BLaER1 (cell line): ENCODE measurements around the gene CYP27A1.

Source experiments
- H3K27ac ChIP-seq: shearing (Covaris generic); formaldehyde crosslinking; 2 replicates; pipeline ENCODE4 v1.8.1; 2022
- H3K27me3 ChIP-seq: shearing (Covaris generic); formaldehyde crosslinking; 2 replicates; pipeline ENCODE4 v1.8.1; 2022
- H3K36me3 ChIP-seq: shearing (Covaris generic); formaldehyde crosslinking; 2 replicates; pipeline ENCODE4 v1.8.1; 2022
- H3K4me1 ChIP-seq: shearing (Covaris generic); formaldehyde crosslinking; 2 replicates; pipeline ENCODE4 v1.8.1; 2022
- H3K4me2 ChIP-seq: shearing (Covaris generic); formaldehyde crosslinking; 2 replicates; pipeline ENCODE4 v1.8.1; 2022
- H3K4me3 ChIP-seq: shearing (Covaris generic); formaldehyde crosslinking; 2 replicates; pipeline ENCODE4 v1.8.1; 2022
- H3K9ac ChIP-seq: shearing (Covaris generic); formaldehyde crosslinking; 2 replicates; pipeline ENCODE4 v1.8.1; 2022
- H3K9me3 ChIP-seq: shearing (Covaris generic); formaldehyde crosslinking; 2 replicates; pipeline ENCODE4 v1.8.1; 2022
- H4K20me1 ChIP-seq: shearing (Covaris generic); formaldehyde crosslinking; 2 replicates; pipeline ENCODE4 v1.8.1; 2022
- Cebpa-rat ChIP-seq: shearing (Covaris generic); IDR thresholded peaks from 2 replicates; pipeline ENCODE4 v1.8.1; 2022

Gene CYP27A1

DNA sequence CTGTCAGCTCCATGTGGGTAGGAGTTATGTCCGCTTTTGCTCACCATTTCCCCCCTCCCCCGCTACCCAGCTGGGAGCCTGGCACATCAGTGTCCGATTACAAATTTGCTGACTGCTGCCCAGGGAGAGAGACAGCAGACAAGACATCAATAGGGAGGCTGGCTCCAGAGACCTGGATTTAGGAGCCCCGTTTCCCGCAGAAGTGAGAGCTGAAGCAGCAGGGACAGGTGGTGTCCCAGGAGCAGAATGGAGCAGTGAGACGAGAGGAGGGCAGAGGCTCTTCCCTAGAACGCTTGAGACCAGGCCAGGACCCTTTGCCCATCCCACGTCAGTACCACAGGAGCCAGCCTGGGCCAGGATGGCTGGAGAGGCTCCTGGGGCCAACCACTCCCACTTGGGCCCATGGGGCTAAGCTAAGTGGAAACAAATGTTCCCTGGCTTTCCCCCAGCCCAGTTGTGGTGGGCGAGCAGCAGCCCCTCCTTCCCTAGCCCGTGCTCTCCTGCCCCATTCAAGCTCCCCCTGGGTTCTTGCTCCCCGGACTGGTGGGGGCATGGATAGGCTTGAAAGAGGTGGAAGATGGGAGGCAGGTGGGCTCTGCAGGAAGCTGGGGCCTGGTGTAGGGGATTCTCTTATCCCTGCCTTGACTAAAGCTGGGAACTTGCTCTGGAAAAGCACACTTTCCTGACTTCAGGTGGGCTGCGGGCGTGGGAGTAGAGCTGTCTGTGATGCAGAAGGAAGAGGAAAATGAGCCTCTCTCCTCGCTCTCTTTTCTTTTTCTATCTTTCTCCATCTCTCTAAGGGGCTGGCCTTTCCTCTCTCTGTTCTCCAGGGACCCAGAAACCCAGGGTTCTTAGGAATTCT, 73.6 kb downstream of the CYP27A1 start:
- no peaks in the 10 kb centered on the region for H3K9me3 ChIP-seq
- H3K27me3 ChIP-seq, result peaks cover 89% of the 10 kb centered on the region
- H3K9ac ChIP-seq, result no peak overlapping the region
- H3K36me3 ChIP-seq, result no peaks in the 10 kb centered on the region
- no peak overlapping the region for H3K4me2 ChIP-seq
- peaks cover 72% of the 10 kb centered on the region for H4K20me1 ChIP-seq
- H3K27ac ChIP-seq, result no peak overlapping the region
- no peak overlapping the region for H3K4me3 ChIP-seq
- H3K4me1 ChIP-seq, result peaks cover 9% of the 10 kb centered on the region; the same call in 1 of the 2 replicates
- no peak for TF ChIP-seq Cebpa-rat

DNA sequence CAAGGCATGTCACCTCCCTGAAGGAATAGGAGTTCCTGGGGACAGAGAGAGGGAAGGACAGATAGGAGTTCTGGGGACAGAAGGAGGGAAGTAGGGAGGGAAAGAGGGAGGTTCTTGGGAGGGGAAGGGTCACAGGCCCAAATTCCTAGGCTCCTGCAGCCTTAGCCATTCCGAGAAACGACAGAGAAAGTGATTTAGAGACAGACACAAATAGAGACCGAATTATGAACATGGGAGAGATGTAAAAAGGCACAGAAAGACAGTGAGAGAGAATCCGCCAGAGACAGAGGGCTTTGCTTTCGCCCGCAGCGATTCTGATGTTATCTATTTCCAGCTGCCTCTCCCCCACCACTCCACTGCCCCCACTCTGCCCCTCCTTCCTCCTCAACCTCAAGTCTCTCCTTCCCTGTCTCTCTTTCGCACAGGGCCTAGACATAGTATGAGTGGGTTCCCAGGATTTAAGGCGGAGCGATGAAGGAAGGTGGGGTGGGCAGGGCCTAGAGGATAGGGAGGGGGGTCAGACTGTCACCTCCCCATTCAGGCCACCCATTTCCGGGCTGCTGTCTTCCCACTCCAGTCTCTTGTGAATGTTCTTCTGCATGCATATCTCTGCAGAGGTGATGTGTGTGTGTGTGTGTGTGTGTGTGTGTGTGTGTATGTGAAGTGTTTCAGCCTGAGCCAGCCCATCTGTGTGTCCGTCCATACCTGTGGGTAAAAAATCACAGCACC, 74.4 kb downstream of the CYP27A1 start:
- H3K9ac ChIP-seq, result no peak overlapping the region
- no peak overlapping the region for H3K27ac ChIP-seq
- no peaks in the 10 kb centered on the region for H3K36me3 ChIP-seq
- peaks cover 15% of the 10 kb centered on the region; the same call in 1 of the 2 replicates for H3K4me1 ChIP-seq
- H3K4me3 ChIP-seq, result no peak overlapping the region
- no peak overlapping the region for H3K4me2 ChIP-seq
- H3K27me3 ChIP-seq, result peaks cover 97% of the 10 kb centered on the region
- no peaks in the 10 kb centered on the region for H3K9me3 ChIP-seq
- H4K20me1 ChIP-seq, result peaks cover 76% of the 10 kb centered on the region
- no peak for TF ChIP-seq Cebpa-rat

- Histone ChIP-seq H3K27me3 (peaks cover 100% of the 10 kb centered on the region), H3K9me3 (no peaks in the 10 kb centered on the region), H3K4me3 (no peak overlapping the region), H3K4me2 (no peak overlapping the region), H3K27ac (no peak overlapping the region), H3K9ac (no peak overlapping the region), H3K36me3 (no peaks in the 10 kb centered on the region), H3K4me1 (peaks cover 15% of the 10 kb centered on the region; the same call in 1 of the 2 replicates), H4K20me1 (peaks cover 81% of the 10 kb centered on the region)
- no peak for TF ChIP-seq Cebpa-rat
Measured at GRCh38 chr2:218856896-218857243, 74.9 kb downstream of the CYP27A1 start.

- no peak for TF ChIP-seq Cebpa-rat
- no peaks in the 10 kb centered on the region for H3K36me3 ChIP-seq
- no peak overlapping the region for H3K4me2 ChIP-seq
- H3K27me3 ChIP-seq, result peaks cover 100% of the 10 kb centered on the region
- peaks cover 79% of the 10 kb centered on the region for H4K20me1 ChIP-seq
- H3K9me3 ChIP-seq, result no peaks in the 10 kb centered on the region
- no peak overlapping the region for H3K4me3 ChIP-seq
- H3K27ac ChIP-seq, result no peak overlapping the region
- H3K4me1 ChIP-seq, result peaks cover 15% of the 10 kb centered on the region; the same call in 1 of the 2 replicates
- H3K9ac ChIP-seq, result no peak overlapping the region
Measured at GRCh38 chr2:218857371-218858137, 75.6 kb downstream of the CYP27A1 start.

DNA sequence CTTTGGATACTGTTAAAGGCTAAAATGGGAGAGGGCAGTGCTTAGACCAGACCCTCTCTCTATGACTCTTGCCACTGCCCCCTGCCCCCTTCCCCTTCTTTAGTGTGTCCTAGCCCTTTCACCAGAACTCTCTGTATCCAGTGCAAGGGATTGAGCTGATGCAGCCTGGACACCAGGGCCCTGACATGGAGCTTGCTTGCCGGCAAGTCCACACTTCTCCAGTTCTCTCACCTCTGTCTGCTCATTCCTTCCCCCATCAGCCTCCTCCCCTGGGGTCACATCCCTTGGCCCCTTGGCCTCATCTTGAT, 76.1 kb downstream of the CYP27A1 start:
- TF ChIP-seq Cebpa-rat, result no peak
- peaks cover 80% of the 10 kb centered on the region for H4K20me1 ChIP-seq
- peaks cover 100% of the 10 kb centered on the region for H3K27me3 ChIP-seq
- no peak overlapping the region for H3K27ac ChIP-seq
- H3K4me2 ChIP-seq, result no peak overlapping the region
- no peaks in the 10 kb centered on the region for H3K36me3 ChIP-seq
- no peak overlapping the region for H3K9ac ChIP-seq
- H3K4me3 ChIP-seq, result no peak overlapping the region
- no peaks in the 10 kb centered on the region for H3K9me3 ChIP-seq
- H3K4me1 ChIP-seq, result peaks cover 15% of the 10 kb centered on the region; the same call in 1 of the 2 replicates

DNA sequence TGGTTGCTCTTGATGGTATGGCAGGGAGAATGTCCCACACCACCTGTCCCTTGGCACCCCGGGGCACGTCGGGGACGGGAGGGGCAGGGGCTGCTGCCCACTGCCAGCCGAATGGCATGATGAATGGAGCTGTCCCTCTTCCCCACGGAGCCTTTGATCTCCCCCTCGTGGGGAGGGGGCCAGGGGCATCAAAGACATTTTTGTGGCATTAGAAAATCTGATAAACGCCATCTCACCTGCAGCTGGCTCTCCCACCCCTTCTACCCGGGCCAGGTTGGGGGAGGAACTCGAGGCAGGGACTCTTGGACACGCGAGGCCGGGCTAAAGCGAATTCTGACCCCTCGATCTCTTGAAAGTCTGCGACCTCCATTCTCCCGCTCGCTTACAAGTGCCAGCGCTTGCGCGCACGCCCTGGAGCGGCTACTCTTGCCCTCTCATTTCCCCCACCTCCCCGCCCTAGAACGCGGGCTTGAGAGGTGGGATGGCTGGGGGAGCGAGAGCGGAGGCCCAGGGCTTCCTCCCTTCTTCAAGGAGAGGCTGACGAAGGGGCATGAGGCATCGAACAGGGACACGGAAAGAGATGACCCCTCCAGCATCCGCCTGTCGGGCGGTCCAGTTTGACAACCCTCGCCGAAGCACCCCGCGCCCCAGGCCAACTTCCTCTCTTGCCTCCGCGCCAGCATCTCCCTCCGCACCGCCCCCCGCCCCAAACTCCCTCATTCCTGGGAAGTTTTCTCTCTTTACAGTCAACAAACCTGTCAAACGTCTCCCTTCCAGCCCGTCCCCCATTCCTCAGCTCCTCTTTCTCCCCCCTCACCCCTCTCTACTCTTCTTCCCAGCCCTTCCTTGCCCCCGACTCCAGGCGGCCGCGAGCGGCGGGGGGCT, 77.0 kb downstream of the CYP27A1 start:
- H3K4me3 ChIP-seq, result peak overlapping the region; percentile 44; the same call in 1 of the 2 replicates
- no peak overlapping the region for H3K27ac ChIP-seq
- peaks cover 15% of the 10 kb centered on the region; the same call in 1 of the 2 replicates for H3K4me1 ChIP-seq
- TF ChIP-seq Cebpa-rat, result no peak
- H4K20me1 ChIP-seq, result peaks cover 76% of the 10 kb centered on the region
- no peaks in the 10 kb centered on the region for H3K36me3 ChIP-seq
- H3K9ac ChIP-seq, result no peak overlapping the region
- H3K9me3 ChIP-seq, result no peaks in the 10 kb centered on the region
- H3K27me3 ChIP-seq, result peaks cover 100% of the 10 kb centered on the region
- H3K4me2 ChIP-seq, result peak overlapping the region; percentile 40; the same call in 1 of the 2 replicates

DNA sequence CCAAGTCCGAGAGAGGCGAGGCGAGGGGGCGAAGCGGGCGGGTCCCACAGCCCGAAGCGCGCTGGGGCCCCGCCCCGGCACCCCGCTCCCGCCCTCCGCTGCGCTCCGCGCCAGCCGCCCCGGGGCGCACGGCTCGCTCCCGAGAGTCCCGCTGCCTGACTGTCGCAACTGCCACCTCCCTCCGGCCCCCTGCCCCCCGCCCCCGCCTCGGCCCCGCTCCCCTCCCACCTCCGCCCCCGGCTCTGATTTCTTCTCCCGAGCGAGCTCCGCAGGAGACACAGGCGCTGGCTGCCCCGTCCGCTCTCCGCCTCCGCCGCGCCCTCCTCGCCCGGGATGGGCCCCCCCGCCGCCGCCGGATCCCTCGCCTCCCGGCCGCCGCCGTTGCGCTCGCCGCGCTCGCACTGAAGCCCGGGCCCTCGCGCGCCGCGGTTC, 77.6 kb downstream of the CYP27A1 start, which contains the start of gene WNT6:
Gene WNT6, plus strand, starts transcription at position 250 of the 432 bp plus-strand sequence. CDS start 233 bp downstream, outside the sequence.
- Histone ChIP-seq H3K9me3 (no peaks in the 10 kb centered on the region), H4K20me1 (peaks cover 70% of the 10 kb centered on the region), H3K27ac (no peak within 1 kb of the TSS), H3K9ac (no peak within 1 kb of the TSS), H3K4me1 (peaks cover 15% of the 10 kb centered on the region; the same call in 1 of the 2 replicates), H3K36me3 (no peaks in the 10 kb centered on the region), H3K4me3 (peak within 1 kb of the TSS; percentile 58), H3K27me3 (peaks cover 99% of the 10 kb centered on the region), H3K4me2 (peak within 1 kb of the TSS; percentile 67)
- TF ChIP-seq Cebpa-rat, result no peak

- no peak overlapping the region for H3K9ac ChIP-seq
- H3K4me3 ChIP-seq, result peak overlapping the region; percentile 58
- peaks cover 15% of the 10 kb centered on the region; the same call in 1 of the 2 replicates for H3K4me1 ChIP-seq
- H3K36me3 ChIP-seq, result no peaks in the 10 kb centered on the region
- no peaks in the 10 kb centered on the region for H3K9me3 ChIP-seq
- peaks cover 99% of the 10 kb centered on the region for H3K27me3 ChIP-seq
- TF ChIP-seq Cebpa-rat, result no peak
- H4K20me1 ChIP-seq, result peaks cover 64% of the 10 kb centered on the region
- no peak overlapping the region for H3K27ac ChIP-seq
- H3K4me2 ChIP-seq, result peak overlapping the region; percentile 67
Measured at GRCh38 chr2:218859988-218860831, 78.3 kb downstream of the CYP27A1 start.
